Body of pancreas (tissue), 4 donors: Measurements from ENCODE around the gene NAA40. TPM values are rescaled to one million over a fixed set of nuclear protein-coding genes. Genes with fewer than 3 reads are reported as not detected.

ENCODE experiments used
- ATAC-seq: fragments of 150-250 bp; one replicate; pipeline ENCODE4 v1.9.1; 2016
- DNase-seq, 4 donors: peaks; one replicate each; pipeline ENCODE4 v3.0.0-alpha.2; 2019
- H3K27ac ChIP-seq, 4 donors: fragments of 200-600 bp; sonication (generic); 1 replicate in 3 of 4; 2 replicates in 1 of 4; pipeline versions ENCODE4 v1.5.1 to v1.6.1; 2016 to 2019; ENCODE audit warnings: mild to moderate bottlenecking in 1 of 4, mixed read lengths in 1 of 4, moderate library complexity in 1 of 4
- H3K27me3 ChIP-seq, 2 donors: fragments of 200-600 bp; sonication (generic); one replicate each; pipeline ENCODE4 v1.6.0; 2016; ENCODE audit warnings: mild to moderate bottlenecking in 1 of 2
- H3K36me3 ChIP-seq, 2 donors: fragments of 200-600 bp; sonication (generic); replicated peaks in 1 of 2; 2 replicates each; pipeline ENCODE4 v1.5.1; 2016; ENCODE audit warnings: low read depth in 2 of 2; ENCODE audit not compliant: insufficient read depth in 1 of 2
- H3K4me1 ChIP-seq: fragments of 200-600 bp; sonication (generic); one replicate; pipeline ENCODE4 v1.6.0; 2016
- H3K4me3 ChIP-seq, 2 donors: fragments of 200-600 bp; sonication (generic); 1 replicate in 1 of 2; 2 replicates in 1 of 2; pipeline ENCODE4 v1.5.1; 2016 to 2019
- H3K9me3 ChIP-seq, 3 donors: fragments of 200-600 bp; sonication (generic); 1 replicate in 2 of 3; 2 replicates in 1 of 3; pipeline ENCODE4 v1.5.1; 2016
- CTCF ChIP-seq, 7 experiments: fragments of 450-650 bp in 4 of 7; fragments of 200-600 bp in 3 of 7; sonication (generic) in 3 of 7; IDR thresholded peaks; one replicate each; pipeline ENCODE4 v1.5.1; 2016 to 2019; ENCODE audit warnings: antibody characterized with exemption in 7 of 7
- POLR2A ChIP-seq, 3 donors: fragments of 450-650 bp; IDR thresholded peaks; one replicate each; pipeline ENCODE4 v1.6.1; 2016; ENCODE audit warnings: antibody characterized with exemption in 3 of 3, mild to moderate bottlenecking in 2 of 3
- WGBS, 2 donors: methylation state at CpG; one replicate each; pipeline ENCODE4 v1.1.5; 2017; 5-methylcytosine and 5-hydroxymethylcytosine counted together
- intact Hi-C: fragments of 100-400 bp; cut with DNase I; formaldehyde crosslinking; loops from one replicate; pipeline ENCODE4 v1.15.1; 2023
- total RNA-seq, 2 donors: library from RNA; depleted of rRNA; stranded (reverse); fragments of >200 nt; gene quantifications; one replicate each; pipeline ENCODE4 v1.1.0, GENCODE V29; 2016

NAA40 gene
- total RNA-seq, 2 donors from 2014 or later, result 14.3 to 21.8 TPM

- H3K27ac ChIP-seq, result no peak overlapping the region
- ATAC-seq (no peak), DNase-seq (no peak)
- intact Hi-C loops, result no loop called here
- H3K36me3 ChIP-seq, result no peaks in the 10 kb centered on the region
- H3K4me1 ChIP-seq, result peaks cover 34% of the 10 kb centered on the region
- H3K4me3 ChIP-seq, result no peak overlapping the region
- WGBS, 2 donors, result 78 to 83% methylated on average over 2 of the region's 2 CpGs
- TF ChIP-seq POLR2A (IDR thresholded peaks at IDR 0.05) (no peak), CTCF (IDR thresholded peaks at IDR 0.05) (no peak)
- no peaks in the 10 kb centered on the region for H3K9me3 ChIP-seq
- no peaks in the 10 kb centered on the region for H3K27me3 ChIP-seq
These were observed 16.1 kb upstream of the NAA40 start for GRCh38 chr11:63922673-63923192.

- Histone ChIP-seq H3K4me1 (peaks cover 28% of the 10 kb centered on the region), H3K27ac (no peak overlapping the region), H3K4me3 (no peak overlapping the region), H3K36me3 (no peaks in the 10 kb centered on the region), H3K27me3 (no peaks in the 10 kb centered on the region), H3K9me3 (no peaks in the 10 kb centered on the region)
- TF ChIP-seq POLR2A (IDR thresholded peaks at IDR 0.05) (no peak), CTCF (IDR thresholded peaks at IDR 0.05) (no peak)
- DNase-seq, result no peak
- 31 to 45% methylated on average over 4 of the region's 4 CpGs for WGBS, 2 donors
- intact Hi-C loops, result no loop called here
- ATAC-seq, result no peak
These were observed 15.5 kb upstream of the NAA40 start for GRCh38 chr11:63923319-63923718.

GRCh38 chr11:63929616-63930015 is 9.2 kb upstream of the NAA40 start:
- TF ChIP-seq POLR2A (IDR thresholded peaks at IDR 0.05) (no peak), CTCF (IDR thresholded peaks at IDR 0.05) (no peak)
- no peaks in the 10 kb centered on the region for H3K9me3 ChIP-seq
- no peak overlapping the region for H3K27ac ChIP-seq
- intact Hi-C loops, result no loop called here
- DNase-seq (no peak), ATAC-seq (no peak)
- no peaks in the 10 kb centered on the region for H3K27me3 ChIP-seq
- no peaks in the 10 kb centered on the region for H3K36me3 ChIP-seq
- no peaks in the 10 kb centered on the region for H3K4me1 ChIP-seq
- WGBS, 2 donors, result 83 to 98% methylated on average over 4 to 5 of the region's 5 CpGs
- H3K4me3 ChIP-seq, result no peak overlapping the region

- Histone ChIP-seq H3K4me1 (no peaks in the 10 kb centered on the region), H3K4me3 (no peak overlapping the region), H3K9me3 (no peaks in the 10 kb centered on the region), H3K36me3 (no peaks in the 10 kb centered on the region), H3K27ac (no peak overlapping the region), H3K27me3 (no peaks in the 10 kb centered on the region)
- 82% methylated on average over 6 of the region's 6 CpGs for WGBS, 2 donors
- no peak for TF ChIP-seq CTCF (IDR thresholded peaks at IDR 0.05)
- no peak for TF ChIP-seq POLR2A (IDR thresholded peaks at IDR 0.05)
- DNase-seq (no peak), ATAC-seq (no peak)
- intact Hi-C loops, result no loop called here
These were observed 7.8 kb upstream of the NAA40 start for GRCh38 chr11:63931045-63931444.

GRCh38 chr11:63931876-63932275 is 6.9 kb upstream of the NAA40 start:
- no peak for ATAC-seq
- Histone ChIP-seq H3K4me1 (no peaks in the 10 kb centered on the region), H3K27ac (no peak overlapping the region), H3K4me3 (no peak overlapping the region), H3K9me3 (no peaks in the 10 kb centered on the region), H3K36me3 (no peaks in the 10 kb centered on the region), H3K27me3 (no peaks in the 10 kb centered on the region)
- TF ChIP-seq POLR2A (IDR thresholded peaks at IDR 0.05) (no peak), CTCF (IDR thresholded peaks at IDR 0.05) (no peak)
- 80 to 86% methylated on average over 11 to 12 of the region's 12 CpGs for WGBS, 2 donors
- intact Hi-C loops, result no loop called here
- no peak for DNase-seq
